HG03097 (cell line): ENCODE results near the gene NABP2.
A peak's percentile ranks its signal among the peaks of the same experiment; 100 is the strongest.
"Not testable (repeated sequence)": the region's sequence is repeated elsewhere in the genome, so short reads cannot be mapped to it uniquely, and the experiment has no call there.

Experiments used
- ATAC-seq: cut with Tn5 transposase; IDR thresholded peaks from one replicate; pipeline ENCODE4 v1.9.1; 2021; ENCODE audit not compliant: unreplicated experiment, low FRiP score

NABP2 gene

GRCh38 chr12:56267443-56268071 lies 43.4 kb downstream of the NABP2 start:
- peak; percentile 9 for ATAC-seq

- no peak for ATAC-seq
Measured at GRCh38 chr12:56271031-56271430, 46.9 kb downstream of the NABP2 start.

- ATAC-seq, result not testable (repeated sequence)
Measured at GRCh38 chr12:56272468-56272867, 48.3 kb downstream of the NABP2 start.

- ATAC-seq, result no peak
Measured at GRCh38 chr12:56274299-56274698, 50.2 kb downstream of the NABP2 start.

GRCh38 chr12:56278905-56279304 lies 54.8 kb downstream of the NABP2 start:
- ATAC-seq, result no peak
